Cerebellar nuclear complex (tissue), 1 donor: ENCODE results near the gene NOP9.
"Not testable (repeated sequence)": the region's sequence is repeated elsewhere in the genome, so short reads cannot be mapped to it uniquely, and the experiment has no call there.

Source experiments
- DNase-seq, 2 experiments: peaks; one replicate each; lab custom pipeline; 2025; lab: John Stamatoyannopoulos, UW

NOP9 gene

DNA sequence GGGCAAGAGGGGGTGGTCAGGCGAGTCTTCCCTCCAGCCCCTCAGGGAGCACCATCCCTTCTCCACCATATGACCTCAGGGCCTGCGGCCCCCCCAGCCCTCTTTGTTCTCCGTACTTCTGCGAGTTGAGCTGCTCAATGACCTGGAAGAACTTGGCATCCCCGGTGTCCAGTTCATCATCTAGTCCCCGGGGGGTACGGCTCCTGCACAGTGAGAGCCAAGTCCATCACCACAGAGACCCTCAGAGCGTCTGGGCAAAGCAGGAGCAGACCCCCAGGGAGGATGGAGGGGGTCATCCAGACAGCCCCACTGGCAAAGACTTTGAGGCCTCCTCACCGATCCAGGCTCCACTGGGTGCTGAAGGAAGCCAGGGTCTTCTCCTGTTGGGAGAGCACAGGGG, 26.3 kb downstream of the NOP9 start:
- DNase-seq, result no peak

DNA sequence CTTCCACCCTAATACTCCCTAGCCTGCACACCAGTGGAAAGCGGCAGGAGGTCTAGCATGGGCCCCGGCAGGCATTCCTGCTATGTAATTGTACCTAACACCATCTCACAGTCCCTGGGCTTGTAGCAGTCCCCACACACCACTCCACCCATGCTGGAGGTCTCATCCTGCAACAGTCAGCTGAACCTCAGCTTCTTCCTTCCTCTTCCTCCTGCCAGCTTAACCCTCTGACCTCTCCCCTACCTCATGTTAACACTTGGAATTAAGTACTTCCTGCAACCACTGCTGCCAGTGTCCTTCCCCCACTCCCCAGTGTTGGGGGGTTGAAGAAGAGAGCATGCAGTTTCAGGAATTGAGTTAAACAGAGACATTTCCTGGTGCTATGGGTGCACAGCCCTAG, 27.7 kb downstream of the NOP9 start:
- no peak for DNase-seq

DNA sequence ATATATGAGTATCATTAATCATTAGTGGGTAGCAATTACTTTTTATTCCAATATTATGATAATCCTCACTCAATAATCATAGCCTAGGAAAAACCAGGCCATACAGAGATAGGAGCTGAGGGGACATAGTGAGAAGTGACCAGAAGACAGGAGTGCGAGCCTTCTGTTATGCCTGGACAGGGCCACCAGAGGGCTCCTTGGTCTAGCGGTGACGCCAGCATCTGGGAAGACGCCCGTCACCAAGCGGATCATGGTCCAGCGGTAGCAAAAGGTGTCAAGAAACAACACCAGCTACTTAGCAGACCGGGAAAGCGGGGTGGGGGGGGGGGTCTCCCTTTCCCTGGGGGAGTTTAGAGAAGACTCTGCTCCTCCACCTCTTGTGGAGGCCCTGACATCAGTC, 28.3 kb downstream of the NOP9 start:
- not testable (repeated sequence) for DNase-seq

DNA sequence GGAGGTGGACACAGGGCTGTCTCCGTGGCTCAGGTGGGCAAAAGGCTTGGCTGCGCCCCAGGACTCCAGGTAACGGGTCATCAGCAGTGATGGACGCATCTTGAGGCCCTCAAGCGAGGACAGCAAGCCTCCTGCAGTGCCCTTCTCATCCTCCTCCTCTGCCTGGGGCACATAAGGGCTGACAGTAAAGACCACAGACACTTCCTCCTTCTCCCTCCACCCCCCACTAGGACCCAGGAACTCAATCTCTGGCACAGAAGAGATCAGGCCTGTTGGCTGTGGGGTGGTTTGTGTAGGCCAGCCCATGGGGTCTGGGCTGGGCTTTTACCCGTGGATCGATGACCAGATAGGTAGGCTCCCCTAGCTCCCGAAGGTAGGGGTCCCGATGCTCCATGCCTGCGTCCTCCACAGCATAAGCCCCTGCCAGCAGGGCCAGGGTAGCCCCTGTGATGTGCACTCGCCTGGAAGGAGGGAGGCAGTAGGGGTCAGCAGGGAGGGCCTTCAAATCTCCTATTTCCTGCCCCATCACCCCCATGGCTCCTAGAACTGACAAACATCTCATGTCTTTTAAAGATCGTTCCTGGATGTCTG, 29.5 kb downstream of the NOP9 start:
- DNase-seq, result no peak

DNA sequence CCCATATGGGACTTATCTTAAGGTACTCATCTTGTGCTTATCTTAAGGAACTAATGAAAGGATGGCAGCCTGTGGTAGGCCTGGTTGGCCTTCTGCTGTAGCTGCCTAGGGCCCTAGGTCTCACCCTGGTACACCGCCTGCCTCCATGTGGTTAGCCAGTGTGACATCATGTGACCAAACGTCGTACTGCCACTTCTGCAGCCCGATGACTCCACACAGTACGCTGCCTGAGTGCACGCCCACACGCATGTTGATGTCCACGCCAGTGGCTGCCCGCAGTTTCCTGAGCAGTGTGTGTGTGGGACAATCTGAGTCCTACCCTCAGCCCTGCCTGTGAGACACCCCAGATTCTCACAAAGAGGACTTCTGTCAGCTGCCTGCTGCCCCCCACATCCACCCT, 30.1 kb downstream of the NOP9 start:
- no peak for DNase-seq

DNA sequence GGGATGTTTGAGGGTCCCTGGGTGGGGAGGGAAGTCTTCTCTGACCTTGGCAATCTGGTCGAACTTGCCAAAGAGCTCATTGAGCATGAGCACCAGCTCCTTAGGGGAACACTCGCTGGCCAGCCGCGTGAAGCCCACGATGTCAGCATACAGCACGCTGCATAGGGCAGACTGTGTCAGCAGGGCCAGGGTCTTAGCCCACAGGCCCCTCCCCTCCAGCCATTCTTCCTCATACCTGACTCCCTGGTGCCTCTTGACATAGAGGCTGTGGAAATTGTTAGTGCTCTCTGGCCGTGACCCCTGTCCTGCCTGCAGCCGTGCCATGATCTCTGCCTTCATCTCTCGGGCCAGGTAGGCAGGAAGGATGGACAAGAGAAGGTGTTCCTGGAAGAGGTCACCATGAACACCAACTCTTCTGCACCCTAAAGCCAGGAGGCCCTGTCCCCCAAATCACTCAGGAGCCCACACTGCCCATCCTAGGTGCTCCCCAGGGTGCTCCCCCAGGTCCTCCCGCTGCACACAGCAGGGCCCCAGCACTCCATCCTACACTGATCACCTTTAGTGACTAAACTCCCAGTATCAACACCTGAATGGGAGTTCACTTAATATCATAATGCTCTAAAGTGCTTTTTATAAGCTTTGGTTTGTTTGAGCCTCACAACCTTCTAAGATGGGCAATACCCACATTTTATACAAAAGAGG, 31.5 kb downstream of the NOP9 start:
- DNase-seq, result no peak

DNA sequence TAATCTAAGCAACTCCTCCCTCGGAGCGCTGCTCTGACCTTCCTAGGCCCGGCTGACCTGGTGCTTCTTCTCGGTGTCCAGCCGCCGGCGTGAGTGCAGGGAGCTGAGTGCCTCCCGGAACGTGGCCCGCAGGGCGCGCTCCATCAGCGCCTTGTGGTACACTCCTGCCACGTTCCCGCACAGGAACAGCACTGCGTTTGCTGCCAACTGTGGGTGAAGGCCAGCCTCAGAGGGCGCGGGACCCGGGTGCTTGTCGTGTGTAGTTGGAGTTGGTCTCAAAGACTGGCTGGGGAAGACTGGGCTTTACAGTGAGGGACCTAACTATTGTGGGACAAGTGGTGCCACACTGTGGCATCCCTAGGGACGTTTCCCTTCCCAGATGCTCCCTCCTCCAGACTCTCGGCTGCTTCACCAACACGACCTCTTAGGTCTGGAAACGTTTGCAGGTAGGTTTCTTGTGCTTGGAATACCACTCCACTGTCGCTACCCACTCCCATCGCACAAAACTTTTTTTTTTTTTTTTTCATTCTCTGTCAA, 32.1 kb downstream of the NOP9 start:
- DNase-seq, result no peak

DNA sequence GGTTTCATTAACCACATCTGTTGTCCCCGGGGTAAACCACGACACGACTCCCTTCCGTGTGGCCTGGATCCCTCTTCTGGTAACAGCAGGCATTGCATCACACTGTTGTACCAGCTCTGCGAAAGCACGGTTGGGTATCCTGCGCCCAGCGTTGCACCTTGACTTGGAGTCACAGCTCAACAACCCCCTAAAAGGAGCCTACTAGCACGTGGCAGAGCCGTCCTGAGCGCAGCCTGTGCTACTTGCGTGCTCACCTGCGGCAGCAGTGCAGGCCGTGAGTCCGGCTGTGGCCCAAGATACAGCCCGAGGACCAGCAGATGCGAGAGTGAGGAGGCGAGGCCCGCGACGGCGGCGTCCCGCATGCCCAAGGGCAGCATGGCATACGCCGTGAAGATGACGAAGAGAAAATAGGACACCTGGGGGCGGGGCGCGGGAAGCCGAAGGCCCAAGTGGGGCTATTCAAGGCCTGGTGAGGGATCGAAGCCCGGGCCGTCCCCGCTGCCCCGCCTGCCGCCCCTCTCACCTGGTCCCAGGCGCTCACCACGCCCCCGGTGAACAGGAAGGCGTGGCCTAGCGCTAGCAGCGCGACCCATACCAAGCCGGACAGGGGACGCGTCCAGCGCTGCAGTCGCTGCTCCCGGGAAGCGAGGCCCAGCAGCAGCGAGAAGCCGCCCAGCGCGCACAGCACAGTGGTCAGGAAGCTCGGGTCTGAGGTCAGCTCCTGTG, 32.8 kb downstream of the NOP9 start:
- no peak for DNase-seq

DNA sequence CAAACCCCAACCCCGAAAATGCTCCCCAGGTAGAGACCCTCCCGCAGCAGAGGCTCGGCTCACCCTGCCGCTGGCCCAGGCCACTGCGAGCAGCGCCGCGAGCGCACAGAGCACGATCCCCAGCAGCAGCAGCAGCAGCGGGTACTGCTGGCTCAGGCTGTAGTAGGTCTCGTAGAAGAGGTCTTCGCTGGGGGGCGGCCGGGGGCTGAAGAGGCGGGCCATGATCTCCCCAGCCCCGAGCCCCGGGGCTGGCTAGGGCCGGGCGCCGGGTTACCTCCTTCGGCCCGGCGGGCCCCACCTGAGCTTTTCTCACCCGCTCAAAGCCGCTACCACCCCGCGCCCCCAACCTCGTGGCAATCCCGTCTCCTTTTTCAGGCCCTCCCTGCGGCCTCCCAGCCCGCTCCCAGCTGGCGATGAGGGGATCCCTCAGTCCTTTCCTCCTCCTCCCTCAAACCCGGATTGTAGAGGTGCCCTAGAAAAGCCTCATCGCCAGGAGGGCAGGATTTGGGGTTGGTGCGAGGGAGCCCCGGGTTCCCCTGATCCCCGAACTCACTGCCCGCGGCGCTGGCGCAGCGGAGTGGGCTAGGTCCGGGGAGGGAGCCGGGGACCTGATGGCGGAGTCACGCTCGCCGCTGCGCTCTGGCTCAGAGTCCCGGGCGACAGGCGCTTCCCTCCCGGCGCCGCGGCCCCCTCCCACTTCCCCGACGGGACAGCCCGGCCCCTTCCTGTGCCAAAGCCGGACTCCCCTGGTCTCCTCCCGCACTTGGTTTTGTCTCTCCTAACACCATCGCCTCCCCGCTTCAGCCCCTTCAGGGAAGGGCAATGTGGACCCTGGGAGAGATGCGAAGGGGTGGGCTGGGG, 35.0 kb downstream of the NOP9 start, which contains the start of gene ADCY4:
TSS of gene ADCY4 (minus strand) at position 641 of the 861 bp plus-strand sequence. CDS start at position 222, 419 bp downstream.
- no peak for DNase-seq

DNA sequence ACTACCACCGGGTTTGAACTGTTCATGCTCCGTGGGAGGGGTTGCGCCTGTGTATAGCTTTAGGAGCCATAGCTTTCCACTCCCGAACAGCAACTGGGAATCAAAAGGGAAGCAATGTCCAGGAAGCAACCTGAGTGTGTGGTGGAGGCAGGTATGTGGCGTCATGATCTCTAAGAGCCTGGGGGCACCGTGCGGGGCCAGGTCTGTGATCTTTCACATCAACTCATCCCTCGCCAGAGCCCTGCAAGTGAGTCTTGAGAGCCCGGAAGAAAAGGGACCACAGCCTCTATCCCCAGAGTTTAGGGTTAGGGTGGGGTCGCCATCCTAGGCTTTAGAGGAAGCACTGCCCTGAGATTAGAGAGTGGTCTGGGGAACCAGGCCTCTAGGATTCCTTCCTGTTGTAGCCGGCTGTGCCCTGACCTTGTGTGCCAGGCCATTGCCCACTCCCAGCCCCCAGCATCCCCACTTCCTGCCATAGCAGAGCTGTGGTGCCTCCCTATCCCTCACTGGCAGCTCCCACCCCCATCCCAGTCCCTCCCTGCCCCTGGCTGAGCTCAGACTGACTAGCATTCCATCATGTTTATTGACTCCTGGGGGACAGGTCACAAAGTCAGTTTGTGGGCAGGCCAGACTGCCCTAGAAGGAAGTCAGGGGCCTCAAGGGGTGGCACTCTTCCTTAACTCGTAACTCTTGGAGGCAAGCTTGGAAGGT, 36.0 kb downstream of the NOP9 start:
- DNase-seq, result no peak

DNA sequence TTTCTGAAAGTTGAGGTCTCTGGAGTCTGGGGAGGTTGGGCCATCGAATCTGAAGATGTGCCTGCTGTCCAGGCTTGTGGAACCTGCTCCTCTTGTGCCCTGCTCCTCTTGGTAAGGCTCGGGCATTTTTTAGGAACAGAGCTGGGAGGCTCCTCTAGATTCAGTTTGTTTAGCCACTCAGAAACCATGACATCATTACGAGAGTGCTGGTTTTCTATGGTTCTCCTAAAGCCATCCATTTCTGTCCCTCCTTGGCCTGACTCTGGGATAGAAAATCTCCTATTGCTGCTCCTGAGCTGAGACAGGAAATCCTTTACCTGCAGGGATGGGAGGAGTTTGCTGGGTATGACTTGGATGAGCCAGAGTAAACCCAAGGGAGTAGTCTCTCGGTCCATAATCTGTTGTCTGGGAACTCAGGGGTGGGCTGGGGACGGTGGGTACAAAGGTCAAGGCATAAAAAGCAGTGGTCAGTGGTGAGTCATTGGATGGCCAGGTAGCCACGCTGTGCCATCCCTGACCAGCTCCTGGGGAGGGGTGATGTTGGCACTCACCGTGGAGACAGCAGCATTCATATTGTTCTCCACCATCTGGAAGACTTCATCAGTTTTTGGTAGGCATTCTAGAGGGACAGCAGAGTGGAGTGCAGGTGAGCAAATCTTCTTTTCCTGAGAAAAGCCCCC, 37.6 kb downstream of the NOP9 start:
- no peak for DNase-seq

DNA sequence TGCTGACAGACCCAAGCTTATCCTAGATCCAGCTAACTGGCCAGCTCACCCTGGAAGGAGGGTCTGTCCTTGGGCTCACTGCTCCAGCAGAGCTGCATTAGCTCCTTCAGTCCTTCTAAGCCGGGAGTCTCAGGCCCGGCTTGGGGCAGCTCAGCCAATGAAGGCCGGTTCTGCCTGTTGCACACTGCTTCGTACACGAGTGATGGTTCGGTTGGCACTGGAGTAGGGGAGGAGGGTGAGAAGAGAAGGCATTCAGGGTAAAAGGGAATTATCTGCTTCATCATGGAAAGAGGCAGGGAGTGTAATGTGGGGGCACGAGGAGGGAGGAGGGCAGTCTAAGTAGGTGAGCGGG, 38.1 kb downstream of the NOP9 start:
- no peak for DNase-seq

DNA sequence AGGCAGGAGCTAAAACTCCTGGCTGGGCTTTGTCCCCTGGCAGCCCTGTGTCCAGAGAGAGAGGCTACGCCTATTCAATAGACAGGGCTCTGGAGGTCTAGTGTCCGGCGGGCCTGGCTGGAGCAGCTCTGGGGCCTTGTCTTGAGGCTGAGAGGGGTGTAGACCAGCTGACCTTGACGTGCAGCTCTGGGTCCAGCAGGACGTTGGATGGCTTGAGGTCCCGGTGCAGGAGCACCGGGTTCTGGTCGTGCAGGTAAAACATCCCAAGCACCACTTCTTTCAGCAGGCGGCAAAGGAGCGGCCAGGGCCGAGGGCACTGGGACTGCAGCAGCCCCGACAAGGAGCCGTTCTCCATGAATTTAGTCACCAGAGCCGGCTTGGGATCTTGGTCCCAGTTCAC, 39.2 kb downstream of the NOP9 start:
- DNase-seq, result no peak

DNA sequence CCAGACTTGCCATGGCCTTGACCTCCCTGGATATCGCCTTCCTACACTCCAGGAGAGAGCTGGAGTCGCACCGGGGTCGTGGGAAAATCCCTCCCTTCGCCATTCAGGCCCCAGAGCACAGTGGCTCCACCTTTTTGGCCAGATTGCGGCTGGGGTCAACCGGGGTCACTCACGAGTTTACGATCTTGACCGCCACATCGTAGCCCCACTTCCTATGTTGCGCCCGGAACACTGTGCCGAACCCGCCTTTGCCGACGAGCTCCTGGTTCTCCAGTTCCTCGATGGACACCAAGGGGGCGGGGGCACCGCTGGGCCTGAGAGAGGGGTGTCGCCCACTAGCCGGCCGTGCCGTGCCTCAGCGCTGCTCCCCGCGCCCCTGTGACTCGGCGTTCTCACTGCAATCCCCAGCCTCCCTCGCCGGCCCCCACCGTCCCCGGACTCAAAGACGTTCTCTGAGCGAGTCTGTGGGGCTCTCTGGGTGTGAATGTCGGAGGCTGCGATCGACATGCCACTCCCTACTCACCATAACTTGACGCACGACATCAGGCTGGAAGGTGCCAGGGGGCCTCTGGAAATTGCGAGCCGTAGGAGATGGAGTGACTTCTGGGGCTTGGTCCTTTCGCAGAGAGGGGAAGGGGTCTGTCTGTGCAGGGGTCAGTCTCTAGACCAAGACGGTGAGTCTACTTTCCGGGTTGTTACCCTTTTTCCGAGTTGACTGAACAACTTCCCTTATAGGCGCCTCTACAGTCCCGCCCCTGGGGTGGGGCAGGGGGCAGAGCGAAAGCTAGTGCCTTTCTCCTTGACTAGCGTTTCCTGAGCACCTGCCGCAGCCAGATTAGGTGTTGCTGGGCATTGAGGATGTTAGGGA, 39.9 kb downstream of the NOP9 start, which contains the start of gene RIPK3:
TSS of gene RIPK3 (minus strand) at position 708 of the 868 bp plus-strand sequence. CDS start at position 543, 165 bp downstream.
- DNase-seq, result no peak

DNA sequence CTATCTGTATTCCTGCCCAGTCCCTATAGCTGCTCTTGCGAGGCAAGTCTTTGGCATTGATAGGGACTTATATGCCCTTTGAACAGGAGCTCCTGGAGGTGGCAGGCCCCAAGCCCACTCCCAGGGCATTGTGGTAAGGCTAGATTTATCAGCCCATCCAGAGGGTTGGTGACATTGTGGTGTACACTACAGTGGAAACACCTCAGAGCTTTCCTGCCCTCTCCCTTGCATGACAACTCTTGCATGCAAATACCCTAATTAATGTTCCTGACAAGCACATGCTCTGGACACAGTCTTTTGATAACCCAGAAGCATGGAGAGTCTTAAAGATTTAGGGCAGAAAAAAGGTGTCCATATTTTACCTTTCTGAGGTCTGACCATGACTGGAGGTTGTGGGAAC, 41.0 kb downstream of the NOP9 start:
- DNase-seq, result no peak

DNA sequence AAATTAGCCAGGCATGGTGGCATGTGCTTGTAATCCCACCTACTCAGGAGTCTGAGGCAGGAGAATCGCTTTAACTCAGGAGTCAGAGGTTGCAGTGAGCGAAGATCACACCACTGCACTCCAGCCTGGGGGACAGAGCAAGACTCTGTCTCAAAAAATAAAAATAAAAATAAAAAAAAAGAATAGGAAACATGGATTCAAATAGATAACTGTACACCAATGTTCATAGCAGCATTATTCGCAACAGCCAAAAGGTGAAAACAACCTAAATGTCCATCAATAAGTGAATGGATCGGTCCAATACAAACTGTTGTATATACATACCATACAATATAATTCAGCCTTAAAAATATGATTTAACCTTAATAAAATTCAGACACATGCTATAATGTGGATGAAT, 43.2 kb downstream of the NOP9 start:
- DNase-seq, result no peak

DNA sequence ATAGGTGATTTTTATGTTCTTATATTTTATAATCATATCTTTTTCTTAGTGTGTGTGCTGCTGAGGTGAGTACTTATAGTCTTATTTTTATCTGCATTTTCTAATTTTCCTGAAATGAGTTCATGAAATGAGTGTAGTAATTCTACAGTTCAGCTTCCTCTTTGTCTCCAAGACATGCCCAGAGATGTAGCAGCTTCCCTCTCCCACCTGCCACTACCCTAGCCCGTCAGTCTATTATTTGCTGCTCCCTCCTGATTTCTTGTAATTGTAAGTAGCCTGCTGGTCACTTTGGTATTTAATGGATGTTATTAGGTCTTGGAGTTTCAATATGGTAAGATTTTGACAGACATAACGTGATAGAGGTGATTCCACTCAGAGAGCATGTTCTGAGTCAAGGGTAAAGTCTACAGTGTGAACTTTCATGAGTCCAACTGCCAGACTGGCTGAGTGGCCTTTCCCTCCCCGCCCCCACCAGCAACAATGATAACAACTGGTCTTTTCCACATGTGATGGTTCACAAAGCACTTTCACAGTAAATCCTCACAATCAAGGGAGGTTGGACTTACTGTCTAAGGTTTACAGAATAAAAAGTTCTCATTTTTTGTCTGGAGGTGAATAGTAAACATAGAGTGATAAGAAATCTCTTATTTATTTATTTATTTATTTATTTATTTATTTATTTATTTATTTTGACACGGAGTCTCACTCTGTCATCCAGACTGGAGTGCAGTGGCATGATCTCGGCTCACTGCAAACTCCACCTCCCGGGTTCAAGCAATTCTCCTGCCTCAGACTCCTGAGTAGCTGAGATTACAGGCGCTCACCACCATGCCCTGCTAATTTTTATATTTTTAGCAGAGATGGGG, 44.4 kb downstream of the NOP9 start:
- no peak for DNase-seq

DNA sequence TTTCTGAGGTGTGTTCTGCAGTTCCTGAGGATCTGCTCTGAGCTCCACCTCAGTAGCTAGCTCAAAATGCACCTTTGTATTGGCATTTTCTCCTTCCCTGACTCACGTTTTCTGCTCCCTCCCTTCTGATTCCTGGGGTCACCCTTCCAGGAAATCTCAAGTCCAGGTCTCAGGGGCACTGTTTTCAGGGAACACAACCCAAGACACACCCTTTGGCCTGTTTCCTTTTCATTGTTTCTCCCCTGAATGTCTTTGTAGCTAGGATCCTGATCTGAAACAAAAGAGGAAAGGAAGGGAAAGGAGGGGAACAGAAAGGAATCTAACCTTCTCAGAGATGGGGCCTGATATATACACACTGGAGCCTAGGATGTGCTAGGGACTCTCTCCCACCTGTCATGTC, 47.5 kb downstream of the NOP9 start:
- no peak for DNase-seq

DNA sequence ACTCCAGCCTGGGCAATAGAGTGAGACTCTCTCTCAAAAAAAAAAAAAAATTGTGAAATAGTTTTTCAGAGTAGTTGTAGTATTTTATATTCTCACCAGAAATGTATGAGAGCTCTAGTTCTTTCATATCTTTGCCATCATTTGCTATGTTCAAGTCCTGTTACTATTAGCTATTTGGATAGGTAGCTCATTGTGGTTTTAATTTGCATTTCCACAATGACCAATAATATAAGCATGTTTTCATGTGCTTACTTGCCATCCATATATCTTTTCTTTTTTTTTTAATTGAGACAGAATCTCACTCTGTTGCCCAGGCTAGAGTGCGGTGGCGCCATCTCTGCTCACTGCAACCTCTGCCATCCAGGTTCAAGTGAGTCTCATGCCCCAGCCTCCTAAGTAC, 48.5 kb downstream of the NOP9 start:
- no peak for DNase-seq
